Coronary artery (tissue), 2 donors: ENCODE measurements around the gene SGO1.
"Not testable (repeated sequence)": the region's sequence is repeated elsewhere in the genome, so short reads cannot be mapped to it uniquely, and the experiment has no call there.

Experiments used
- DNase-seq: peaks from one replicate; pipeline ENCODE4 v3.0.0-alpha.2; 2017; ENCODE audit warnings: low spot score
- H3K27ac ChIP-seq, 2 donors: fragments of 200-600 bp; sonication (generic); one replicate each; pipeline ENCODE4 v1.5.1; 2016 to 2019
- H3K4me3 ChIP-seq: fragments of 200-600 bp; sonication (generic); 2 replicates; pipeline ENCODE4 v1.5.1; 2016; ENCODE audit warnings: mild to moderate bottlenecking, moderate library complexity
- TF ChIP-seq, protein P1 (sequence below): fragments of 200-600 bp; sonication (generic); IDR thresholded peaks from one replicate; pipeline ENCODE4 v1.5.1; 2019; ENCODE audit warnings: antibody characterized with exemption

SGO1 gene

DNA sequence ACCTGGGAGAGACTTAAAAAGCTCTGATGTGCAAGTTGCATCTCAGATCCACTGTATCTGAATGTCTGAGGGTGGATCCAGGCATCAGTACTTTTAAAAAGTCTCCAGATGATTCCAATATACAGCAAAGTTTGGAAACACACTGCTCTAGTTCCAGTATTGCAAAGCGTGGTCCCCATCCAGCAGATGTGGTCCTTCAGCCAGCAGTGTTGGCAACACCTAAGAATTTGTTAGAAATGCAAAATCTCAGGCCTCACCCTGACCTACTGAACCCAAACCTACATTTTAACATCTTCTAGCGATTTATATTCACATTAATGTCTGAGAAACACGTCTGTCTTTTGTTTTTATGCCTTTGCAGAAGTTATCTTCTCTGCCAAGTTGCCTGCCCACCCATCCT, 32.2 kb upstream of the SGO1 start:
- DNase-seq = no peak
- Histone ChIP-seq H3K27ac (no peak overlapping the region), H3K4me3 (no peak overlapping the region)
- TF ChIP-seq, protein P1, sequence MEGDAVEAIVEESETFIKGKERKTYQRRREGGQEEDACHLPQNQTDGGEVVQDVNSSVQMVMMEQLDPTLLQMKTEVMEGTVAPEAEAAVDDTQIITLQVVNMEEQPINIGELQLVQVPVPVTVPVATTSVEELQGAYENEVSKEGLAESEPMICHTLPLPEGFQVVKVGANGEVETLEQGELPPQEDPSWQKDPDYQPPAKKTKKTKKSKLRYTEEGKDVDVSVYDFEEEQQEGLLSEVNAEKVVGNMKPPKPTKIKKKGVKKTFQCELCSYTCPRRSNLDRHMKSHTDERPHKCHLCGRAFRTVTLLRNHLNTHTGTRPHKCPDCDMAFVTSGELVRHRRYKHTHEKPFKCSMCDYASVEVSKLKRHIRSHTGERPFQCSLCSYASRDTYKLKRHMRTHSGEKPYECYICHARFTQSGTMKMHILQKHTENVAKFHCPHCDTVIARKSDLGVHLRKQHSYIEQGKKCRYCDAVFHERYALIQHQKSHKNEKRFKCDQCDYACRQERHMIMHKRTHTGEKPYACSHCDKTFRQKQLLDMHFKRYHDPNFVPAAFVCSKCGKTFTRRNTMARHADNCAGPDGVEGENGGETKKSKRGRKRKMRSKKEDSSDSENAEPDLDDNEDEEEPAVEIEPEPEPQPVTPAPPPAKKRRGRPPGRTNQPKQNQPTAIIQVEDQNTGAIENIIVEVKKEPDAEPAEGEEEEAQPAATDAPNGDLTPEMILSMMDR = no peak

DNA sequence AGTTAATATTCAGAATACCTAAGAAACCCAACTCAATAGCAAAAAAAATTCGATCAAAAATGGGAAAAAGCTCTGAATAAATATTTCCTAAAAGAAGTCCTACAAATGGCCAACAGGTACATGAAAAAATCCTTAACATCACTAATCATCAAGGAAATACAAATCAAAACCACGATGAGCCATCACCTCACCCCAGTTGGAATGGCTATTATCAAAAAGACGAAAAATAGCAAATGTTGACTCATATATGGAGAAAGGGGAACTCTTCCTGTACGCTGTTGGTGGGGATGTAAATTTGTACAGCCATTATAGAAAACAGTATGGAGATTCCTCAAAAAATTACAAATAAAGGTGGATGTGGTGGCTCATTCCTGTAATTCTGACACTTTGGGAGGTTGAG, 29.6 kb upstream of the SGO1 start:
- no peak for DNase-seq
- TF ChIP-seq, protein P1 = no peak

GRCh38 chr3:20213491-20213890, 27.5 kb upstream of the SGO1 start:
- DNase-seq, H3K4me3 ChIP-seq, H3K27ac ChIP-seq: not testable (repeated sequence)

More for the DNA sequence above, 29.6 kb upstream of the SGO1 start:
- no peak overlapping the region for H3K27ac ChIP-seq
- H3K4me3 ChIP-seq = no peak overlapping the region

DNA sequence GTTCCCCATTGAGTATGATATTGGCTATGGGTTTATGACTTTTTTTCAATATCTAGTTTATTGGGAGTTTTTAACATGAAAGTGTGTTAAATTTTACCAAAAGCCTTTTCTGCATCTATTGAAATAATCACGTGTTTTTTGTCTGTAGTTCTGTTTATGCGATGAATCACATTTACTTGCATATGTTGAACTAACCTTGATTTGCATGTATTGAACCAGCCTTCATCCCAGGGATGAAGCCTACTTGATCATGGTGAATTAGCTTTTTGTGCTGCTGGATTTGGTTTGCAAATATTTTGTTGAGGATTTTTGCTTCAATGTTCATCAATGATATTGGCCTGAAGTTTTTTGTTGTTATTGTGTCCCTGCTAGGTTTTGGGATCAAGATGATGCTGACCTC, 21.9 kb upstream of the SGO1 start:
- not testable (repeated sequence) for H3K4me3 ChIP-seq, H3K27ac ChIP-seq, DNase-seq

DNA sequence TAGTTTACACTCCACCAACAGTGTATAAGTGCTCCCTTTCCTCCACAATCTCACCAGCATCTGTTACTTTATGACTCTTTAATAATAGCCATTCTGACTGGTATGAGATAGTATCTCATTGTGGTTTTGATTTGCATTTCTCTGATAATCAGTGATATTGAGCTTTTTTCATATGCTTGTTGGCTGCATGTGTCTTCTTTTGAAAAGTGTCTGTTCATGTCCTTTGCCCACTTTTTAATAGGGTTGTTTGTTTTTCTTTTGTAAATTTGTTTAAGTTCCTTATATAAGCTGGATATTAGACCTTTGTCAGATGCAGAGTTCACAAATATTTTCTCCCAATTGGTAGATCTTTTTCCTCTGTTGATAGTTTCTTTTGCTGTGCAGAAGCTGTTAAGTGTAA, 19.9 kb upstream of the SGO1 start:
- DNase-seq, H3K27ac ChIP-seq, H3K4me3 ChIP-seq: not testable (repeated sequence)

DNA sequence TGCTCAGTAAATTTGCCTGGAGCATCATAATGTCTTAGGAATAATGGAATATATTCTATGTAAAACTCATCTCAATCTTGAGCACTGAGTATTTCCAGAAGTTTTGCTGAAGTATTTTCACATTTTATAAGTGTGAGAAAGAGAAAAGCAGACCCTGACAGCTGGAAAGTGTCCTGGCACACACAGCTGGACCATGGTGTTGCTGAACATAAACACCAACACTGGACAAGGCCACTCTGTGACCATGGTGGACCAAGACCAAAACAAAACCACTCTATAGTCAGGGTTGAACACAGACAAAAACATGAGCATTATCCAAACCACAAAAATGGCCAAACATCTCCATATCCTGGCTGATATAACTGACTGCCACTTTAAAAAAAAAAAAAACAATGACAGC, 15.1 kb upstream of the SGO1 start:
- no peak for DNase-seq
- TF ChIP-seq, protein P1 = no peak
- H3K4me3 ChIP-seq = no peak overlapping the region
- no peak overlapping the region for H3K27ac ChIP-seq

GRCh38 chr3:20197775-20198174, 11.8 kb upstream of the SGO1 start:
- no peak for DNase-seq
- TF ChIP-seq, protein P1 = no peak
- H3K4me3 ChIP-seq = no peak overlapping the region
- no peak overlapping the region for H3K27ac ChIP-seq

- DNase-seq = no peak
- H3K27ac ChIP-seq = no peak overlapping the region
- no peak overlapping the region for H3K4me3 ChIP-seq
- TF ChIP-seq, protein P1 = no peak
Measured at GRCh38 chr3:20194793-20195460, 8.9 kb upstream of the SGO1 start.

GRCh38 chr3:20190991-20191390, 5.0 kb upstream of the SGO1 start:
- TF ChIP-seq, protein P1 = no peak
- DNase-seq = no peak
- Histone ChIP-seq H3K4me3 (no peak overlapping the region), H3K27ac (no peak overlapping the region)
